BJ (cell line): Measurements from ENCODE around the gene MPRIP. TPM values are rescaled to one million over a fixed set of nuclear protein-coding genes. Genes with fewer than 3 reads are reported as not detected.

Source experiments
- CTCF ChIA-PET: fragments of 350-600 bp; formaldehyde crosslinking; extraction: SDS; loops from one replicate; lab custom pipeline; 2021; ENCODE audit warnings: antibody characterized with exemption, inconsistent platforms; lab: Yijun Ruan, JAX
- POLR2A ChIA-PET: fragments of 300-600 bp; sonication (Branson Sonifier 250); formaldehyde crosslinking; extraction: SDS; loops from one replicate; lab custom pipeline; 2021; ENCODE audit warnings: antibody characterized with exemption; lab: Charles Lee
- DNase-seq: peaks from one replicate; pipeline ENCODE4 v3.0.0-alpha.2; 2011; ENCODE audit warnings: low read depth
- H3K27me3 ChIP-seq: 2 replicates; pipeline ENCODE4 v1.6.0; 2011; ENCODE audit warnings: low read length; ENCODE audit not compliant: control insufficient read depth, insufficient read depth
- H3K36me3 ChIP-seq: 2 replicates; pipeline ENCODE4 v1.5.1; 2011; ENCODE audit warnings: low read length; ENCODE audit not compliant: control insufficient read depth, insufficient read depth
- H3K4me3 ChIP-seq: 2 replicates; pipeline ENCODE4 v1.5.1; 2011; ENCODE audit warnings: low read depth, mild to moderate bottlenecking, control low read depth, low read length
- CTCF ChIP-seq: IDR thresholded peaks from 2 replicates; pipeline ENCODE4 v1.5.1; 2011; ENCODE audit warnings: low read depth, mild to moderate bottlenecking, control low read depth, inconsistent platforms, low read length, moderate library complexity; ENCODE audit not compliant: insufficient read depth
- polyA plus RNA-seq: library from polyadenylated mRNA; depleted of rRNA; stranded (reverse); fragments of >200 nt; gene quantifications from 2 replicates; pipeline ENCODE4 v1.2.3, GENCODE V29; 2011

MPRIP gene
- polyA plus RNA-seq, 1 experiment: 149 TPM

GRCh38 chr17:17022456-17022855 lies 19.8 kb upstream of the MPRIP start:
- no peaks in the 10 kb centered on the region for H3K27me3 ChIP-seq
- ChIA-PET POLR2A (no interaction called here), CTCF (interaction anchor here (1.4 kb wide), 1 partner anchor 120 kb away, joined by 4 read pairs; no protein-coding TSS in a partner anchor)
- no peak overlapping the region for H3K4me3 ChIP-seq
- no peaks in the 10 kb centered on the region for H3K36me3 ChIP-seq
- no peak for DNase-seq
- TF ChIP-seq CTCF: no peak

- CTCF ChIA-PET: no interaction called here
Observed at GRCh38 chr17:17024778-17025300, 17.4 kb upstream of the MPRIP start.

GRCh38 chr17:17025621-17026020 lies 16.6 kb upstream of the MPRIP start:
- H3K27me3 ChIP-seq: no peaks in the 10 kb centered on the region
- ChIA-PET POLR2A (no interaction called here), CTCF (no interaction called here)
- H3K4me3 ChIP-seq: no peak overlapping the region
- TF ChIP-seq CTCF: no peak
- H3K36me3 ChIP-seq: no peaks in the 10 kb centered on the region
- DNase-seq: no peak

More at GRCh38 chr17:17024778-17025300, 17.4 kb upstream of the MPRIP start:
- POLR2A ChIA-PET: no interaction called here
- Histone ChIP-seq H3K36me3 (no peaks in the 10 kb centered on the region), H3K4me3 (no peak overlapping the region), H3K27me3 (no peaks in the 10 kb centered on the region)
- TF ChIP-seq CTCF: no peak
- no peak for DNase-seq

- no peak for TF ChIP-seq CTCF
- Histone ChIP-seq H3K36me3 (no peaks in the 10 kb centered on the region), H3K4me3 (no peak overlapping the region), H3K27me3 (no peaks in the 10 kb centered on the region)
- no peak for DNase-seq
- POLR2A ChIA-PET: no interaction called here
- CTCF ChIA-PET: no interaction called here
Observed at GRCh38 chr17:17026163-17026562, 16.1 kb upstream of the MPRIP start.

- ChIA-PET POLR2A (no interaction called here), CTCF (interaction anchor here (0.6 to 0.7 kb wide), 2 partner anchors 9 to 37 kb away, joined by 3 read pairs; no protein-coding TSS in a partner anchor)
- TF ChIP-seq CTCF: no peak
- DNase-seq: no peak
- H3K4me3 ChIP-seq: no peak overlapping the region
- H3K27me3 ChIP-seq: no peaks in the 10 kb centered on the region
- no peaks in the 10 kb centered on the region for H3K36me3 ChIP-seq
Observed at GRCh38 chr17:17027442-17028058, 14.7 kb upstream of the MPRIP start.
